ENCODE results near the gene C10orf95.

Gene C10orf95

DNA sequence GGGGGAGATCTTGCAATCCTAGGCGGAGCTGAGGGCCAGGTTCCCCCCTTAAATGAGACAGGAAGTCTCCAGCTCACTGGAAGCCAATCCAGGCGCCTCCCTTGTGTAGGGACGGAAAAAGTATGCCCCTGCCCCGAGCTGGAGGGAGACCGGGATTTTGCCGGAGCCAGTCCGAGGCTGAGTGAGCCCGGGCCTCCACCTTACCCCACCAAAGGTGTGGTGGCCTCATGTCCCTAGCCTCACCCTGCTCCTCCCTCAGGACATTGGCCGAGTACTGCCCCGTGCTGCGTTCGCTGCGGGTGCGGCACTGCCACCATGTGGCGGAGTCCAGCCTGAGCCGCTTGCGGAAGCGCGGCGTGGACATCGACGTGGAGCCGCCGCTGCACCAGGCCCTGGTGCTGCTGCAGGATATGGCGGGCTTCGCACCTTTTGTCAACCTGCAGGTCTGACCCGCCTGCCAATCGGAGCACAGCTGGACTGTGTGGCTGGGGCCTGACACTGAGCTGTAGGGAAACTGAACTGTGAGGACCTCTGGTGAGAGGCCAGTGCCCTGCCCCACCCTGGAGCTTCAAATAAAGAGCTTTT is 28.7 kb downstream of the C10orf95 start:
- TF ChIP-seq, protein P1, sequence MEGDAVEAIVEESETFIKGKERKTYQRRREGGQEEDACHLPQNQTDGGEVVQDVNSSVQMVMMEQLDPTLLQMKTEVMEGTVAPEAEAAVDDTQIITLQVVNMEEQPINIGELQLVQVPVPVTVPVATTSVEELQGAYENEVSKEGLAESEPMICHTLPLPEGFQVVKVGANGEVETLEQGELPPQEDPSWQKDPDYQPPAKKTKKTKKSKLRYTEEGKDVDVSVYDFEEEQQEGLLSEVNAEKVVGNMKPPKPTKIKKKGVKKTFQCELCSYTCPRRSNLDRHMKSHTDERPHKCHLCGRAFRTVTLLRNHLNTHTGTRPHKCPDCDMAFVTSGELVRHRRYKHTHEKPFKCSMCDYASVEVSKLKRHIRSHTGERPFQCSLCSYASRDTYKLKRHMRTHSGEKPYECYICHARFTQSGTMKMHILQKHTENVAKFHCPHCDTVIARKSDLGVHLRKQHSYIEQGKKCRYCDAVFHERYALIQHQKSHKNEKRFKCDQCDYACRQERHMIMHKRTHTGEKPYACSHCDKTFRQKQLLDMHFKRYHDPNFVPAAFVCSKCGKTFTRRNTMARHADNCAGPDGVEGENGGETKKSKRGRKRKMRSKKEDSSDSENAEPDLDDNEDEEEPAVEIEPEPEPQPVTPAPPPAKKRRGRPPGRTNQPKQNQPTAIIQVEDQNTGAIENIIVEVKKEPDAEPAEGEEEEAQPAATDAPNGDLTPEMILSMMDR (conservative IDR thresholded peaks at IDR 0.05; ENCODE audit: control insufficient read depth, insufficient read depth, low read depth, low read length), result peak; percentile 69
- DNase-seq (ENCODE audit: low read depth), result peak; percentile 69
- H3K4me3 ChIP-seq (ENCODE audit: control insufficient read depth, low read depth, low read length), result peak overlapping the region; percentile 81

DNA sequence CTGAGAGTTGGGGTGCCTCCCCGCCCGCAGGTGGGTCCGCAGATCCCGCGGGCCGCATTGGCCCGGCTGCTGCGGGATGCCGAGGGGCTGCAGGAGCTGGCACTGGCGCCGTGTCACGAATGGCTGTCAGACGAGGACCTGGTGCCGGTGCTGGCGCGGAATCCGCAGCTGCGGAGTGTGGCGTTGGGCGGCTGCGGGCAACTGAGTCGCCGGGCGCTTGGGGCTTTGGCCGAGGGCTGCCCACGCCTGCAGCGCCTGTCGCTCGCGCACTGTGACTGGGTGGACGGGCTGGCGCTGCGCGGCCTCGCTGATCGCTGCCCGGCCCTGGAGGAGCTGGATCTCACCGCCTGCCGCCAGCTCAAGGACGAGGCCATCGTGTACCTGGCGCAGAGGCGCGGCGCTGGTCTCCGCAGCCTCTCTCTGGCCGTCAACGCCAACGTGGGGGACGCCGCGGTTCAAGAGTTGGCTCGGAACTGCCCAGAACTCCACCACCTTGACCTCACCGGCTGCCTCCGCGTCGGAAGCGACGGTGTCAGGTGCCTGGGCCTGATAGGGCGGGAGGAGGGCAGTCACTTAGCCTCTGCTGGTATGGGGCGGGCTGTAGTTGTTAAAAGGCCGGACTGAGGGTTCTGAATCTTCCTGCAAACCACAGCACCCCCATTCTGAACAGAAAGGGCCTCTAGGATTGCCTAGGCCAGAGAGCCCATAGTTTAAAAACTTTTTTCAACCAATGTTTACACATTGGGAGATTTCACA is 29.4 kb downstream of the C10orf95 start:
- H3K4me3 ChIP-seq (ENCODE audit: control insufficient read depth, low read depth, low read length), result peak overlapping the region; percentile 81
- no peak for DNase-seq (ENCODE audit: low read depth)
- TF ChIP-seq, protein P1 (conservative IDR thresholded peaks at IDR 0.05; ENCODE audit: control insufficient read depth, insufficient read depth, low read depth, low read length), result no peak

DNA sequence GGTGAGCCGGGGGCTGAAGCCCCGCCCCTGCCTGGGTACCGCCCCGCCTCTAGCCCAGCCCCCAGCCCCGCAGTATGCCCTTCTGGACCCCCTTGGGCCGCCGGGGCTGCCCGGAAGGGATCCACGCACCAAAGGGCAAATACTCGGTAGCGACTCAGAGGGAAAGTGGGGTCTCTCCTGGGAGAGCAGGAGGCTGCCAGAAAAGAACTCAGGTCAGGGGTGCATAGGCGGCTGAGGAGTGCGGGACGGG is 29.9 kb downstream of the C10orf95 start:
- TF ChIP-seq, protein P1 (conservative IDR thresholded peaks at IDR 0.05; ENCODE audit: control insufficient read depth, insufficient read depth, low read depth, low read length), result no peak
- no peak for DNase-seq (ENCODE audit: low read depth)

DNA sequence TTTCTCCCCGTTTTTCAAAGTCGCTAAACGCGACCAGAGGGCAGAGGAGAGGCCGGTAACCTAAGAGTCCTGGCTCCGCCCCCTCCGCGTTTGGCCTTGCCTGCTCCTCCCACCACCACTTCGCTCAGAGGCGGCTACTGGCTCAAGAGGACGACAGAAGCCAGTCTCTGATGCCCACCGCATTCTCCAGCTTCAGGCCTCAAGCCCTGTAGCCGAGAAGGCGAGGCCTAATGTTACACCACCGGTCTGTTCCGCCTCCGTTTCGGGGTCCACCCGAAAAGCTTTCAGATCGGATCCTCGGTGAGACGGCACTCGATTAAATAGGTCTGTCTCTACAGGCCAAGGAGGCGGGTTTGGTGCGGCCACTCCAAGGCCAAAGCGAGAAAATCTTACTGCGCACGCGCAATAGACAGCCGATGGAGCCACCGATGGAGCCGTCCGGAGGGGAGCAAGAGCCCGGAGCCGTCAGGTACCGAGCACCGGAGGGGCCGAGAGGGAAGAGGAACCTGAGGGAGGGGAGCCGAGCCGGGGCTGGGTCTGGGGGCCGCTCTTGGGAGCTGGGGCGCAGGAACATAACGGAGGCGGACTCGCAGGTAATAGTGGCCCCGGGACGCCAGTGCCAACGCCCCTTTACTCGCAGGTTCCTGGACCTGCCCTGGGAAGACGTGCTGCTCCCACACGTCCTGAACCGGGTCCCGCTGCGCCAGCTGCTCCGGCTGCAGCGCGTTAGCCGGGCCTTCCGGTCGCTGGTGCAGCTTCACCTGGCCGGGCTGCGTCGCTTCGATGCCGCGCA is 30.4 kb downstream of the C10orf95 start, which contains the start of gene FBXL15:
FBXL15 (plus strand) TSS at position 123 of the 793 bp plus-strand sequence; CDS start at position 417, 294 bp downstream.
- TF ChIP-seq, protein P1 (conservative IDR thresholded peaks at IDR 0.05; ENCODE audit: control insufficient read depth, insufficient read depth, low read depth, low read length), result no peak
- peak within 1 kb of the TSS; percentile 81 for H3K4me3 ChIP-seq (ENCODE audit: control insufficient read depth, low read depth, low read length)
- DNase-seq (ENCODE audit: low read depth), result peak; percentile 95

More for the DNA sequence above, 29.9 kb downstream of the C10orf95 start:
- H3K4me3 ChIP-seq (ENCODE audit: control insufficient read depth, low read depth, low read length), result peak overlapping the region; percentile 81

DNA sequence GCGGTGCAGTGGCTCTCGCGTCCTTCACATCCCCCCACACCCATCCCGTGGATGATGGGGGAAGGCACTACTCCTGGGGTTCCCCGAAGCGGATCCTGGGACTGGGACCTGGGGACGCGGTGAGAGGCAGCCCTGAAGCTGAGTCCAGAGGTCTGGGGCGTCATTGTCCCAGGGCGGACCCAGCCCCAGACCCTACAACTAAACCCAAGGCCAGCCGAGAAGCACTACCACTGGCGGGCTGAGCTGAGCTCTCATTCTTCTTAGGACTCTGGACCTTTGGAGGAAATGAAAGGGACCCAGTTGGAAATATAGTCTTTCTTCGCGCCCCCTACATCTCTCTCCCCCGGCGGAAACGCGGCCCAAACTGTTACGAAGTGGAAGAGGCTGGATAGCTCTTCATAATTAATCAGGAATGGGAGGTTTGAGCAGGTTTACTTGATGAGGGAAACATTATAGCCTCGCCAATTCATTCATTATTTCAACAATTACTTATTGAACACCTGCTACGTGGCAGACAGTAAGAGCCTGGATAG is 31.1 kb downstream of the C10orf95 start:
- TF ChIP-seq, protein P1 (conservative IDR thresholded peaks at IDR 0.05; ENCODE audit: control insufficient read depth, insufficient read depth, low read depth, low read length), result no peak
- no peak for DNase-seq (ENCODE audit: low read depth)
- H3K4me3 ChIP-seq (ENCODE audit: control insufficient read depth, low read depth, low read length), result peak overlapping the region; percentile 81

DNA sequence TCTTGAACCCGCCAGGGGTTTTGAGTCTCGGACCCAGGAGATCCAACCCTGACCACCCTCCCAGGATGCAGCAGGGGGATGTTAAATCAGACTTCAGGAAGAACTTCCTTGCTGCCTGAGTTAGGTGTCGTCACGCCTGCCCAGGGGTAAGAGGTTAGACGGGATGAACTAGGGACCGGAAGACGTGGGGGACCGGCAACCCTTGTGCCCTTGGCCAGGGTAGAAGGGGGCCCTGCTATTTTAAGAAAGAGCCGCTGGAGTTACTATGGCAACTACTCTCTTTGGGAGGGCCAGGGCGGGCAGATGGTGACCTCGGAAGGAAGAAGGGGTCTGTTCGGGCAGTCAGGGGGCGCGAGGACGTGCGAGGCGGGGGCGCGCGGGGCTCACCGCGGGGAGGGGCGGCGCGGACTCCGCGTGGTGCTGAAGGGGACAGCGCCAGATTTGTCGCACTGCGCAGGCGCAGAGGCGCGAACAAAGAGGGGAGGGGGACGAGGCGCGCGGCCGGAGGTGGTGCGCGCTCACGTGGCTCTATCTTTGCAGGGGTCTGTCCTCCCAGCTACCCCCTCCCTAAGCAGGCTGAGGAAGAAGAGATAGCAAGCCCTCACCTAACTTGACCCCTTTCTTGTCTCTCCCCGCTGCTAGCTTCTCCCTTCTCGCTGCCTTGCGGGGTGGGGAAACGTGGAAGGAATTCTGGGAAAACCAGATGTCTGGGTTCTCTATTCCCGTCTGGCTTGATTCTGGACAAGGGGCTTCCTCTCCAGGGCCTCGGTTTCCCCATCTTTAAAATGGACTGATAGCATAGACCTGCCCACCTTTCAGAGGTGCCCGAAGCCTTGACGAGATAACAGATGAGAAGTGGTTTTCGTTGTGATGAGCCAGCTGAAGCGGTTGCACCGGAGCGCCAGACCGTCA is 31.8 kb downstream of the C10orf95 start:
- DNase-seq (ENCODE audit: low read depth), result no peak
- peak overlapping the region; percentile 81 for H3K4me3 ChIP-seq (ENCODE audit: control insufficient read depth, low read depth, low read length)
- TF ChIP-seq, protein P1 (conservative IDR thresholded peaks at IDR 0.05; ENCODE audit: control insufficient read depth, insufficient read depth, low read depth, low read length), result no peak

Data from fibroblast of mammary gland (primary cell).